GM19328 (cell line): ENCODE data around the gene DUSP5.
"Not testable (repeated sequence)": the region's sequence is repeated elsewhere in the genome, so short reads cannot be mapped to it uniquely, and the experiment has no call there.

Experiments used
- ATAC-seq: cut with Tn5 transposase; IDR thresholded peaks from one replicate; pipeline ENCODE4 v1.9.1; 2021; ENCODE audit warnings: mild to moderate bottlenecking, moderate library complexity; ENCODE audit not compliant: unreplicated experiment

The DUSP5 gene, protein sequence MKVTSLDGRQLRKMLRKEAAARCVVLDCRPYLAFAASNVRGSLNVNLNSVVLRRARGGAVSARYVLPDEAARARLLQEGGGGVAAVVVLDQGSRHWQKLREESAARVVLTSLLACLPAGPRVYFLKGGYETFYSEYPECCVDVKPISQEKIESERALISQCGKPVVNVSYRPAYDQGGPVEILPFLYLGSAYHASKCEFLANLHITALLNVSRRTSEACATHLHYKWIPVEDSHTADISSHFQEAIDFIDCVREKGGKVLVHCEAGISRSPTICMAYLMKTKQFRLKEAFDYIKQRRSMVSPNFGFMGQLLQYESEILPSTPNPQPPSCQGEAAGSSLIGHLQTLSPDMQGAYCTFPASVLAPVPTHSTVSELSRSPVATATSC

GRCh38 chr10:110497438-110498086, at the start of gene DUSP5:
TSS of gene DUSP5 (plus strand) at chr10:110497907. CDS start at chr10:110498122, 215 bp downstream.
- ATAC-seq = peak; percentile 70

GRCh38 chr10:110448682-110449418, 48.9 kb upstream of the DUSP5 start:
- ATAC-seq = no peak

- ATAC-seq = no peak
Measured at GRCh38 chr10:110455446-110455845, 42.3 kb upstream of the DUSP5 start.

DNA sequence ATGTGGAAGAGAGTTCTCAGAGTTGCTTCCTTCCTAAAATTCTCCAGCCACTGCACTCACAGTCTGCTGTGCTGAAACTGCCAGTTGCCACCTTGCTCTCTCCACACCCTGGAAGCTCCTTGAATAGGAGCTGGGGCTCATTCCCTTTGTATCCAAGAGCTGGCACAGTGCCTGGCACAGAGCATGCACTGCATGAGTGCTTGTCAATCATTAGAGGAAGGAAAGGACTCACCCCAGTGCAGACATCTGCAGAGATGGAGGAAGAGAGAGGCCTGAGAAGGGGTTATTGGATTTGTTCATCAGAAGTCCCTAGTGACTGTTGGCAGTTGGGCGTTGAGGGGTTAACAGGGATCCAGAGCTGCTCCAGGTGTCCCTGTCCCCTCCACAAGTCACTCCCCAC, 41.7 kb upstream of the DUSP5 start:
- ATAC-seq = no peak

- no peak for ATAC-seq
Measured at GRCh38 chr10:110456523-110457091, 41.1 kb upstream of the DUSP5 start.

GRCh38 chr10:110457851-110458250, 39.9 kb upstream of the DUSP5 start:
- ATAC-seq = no peak

DNA sequence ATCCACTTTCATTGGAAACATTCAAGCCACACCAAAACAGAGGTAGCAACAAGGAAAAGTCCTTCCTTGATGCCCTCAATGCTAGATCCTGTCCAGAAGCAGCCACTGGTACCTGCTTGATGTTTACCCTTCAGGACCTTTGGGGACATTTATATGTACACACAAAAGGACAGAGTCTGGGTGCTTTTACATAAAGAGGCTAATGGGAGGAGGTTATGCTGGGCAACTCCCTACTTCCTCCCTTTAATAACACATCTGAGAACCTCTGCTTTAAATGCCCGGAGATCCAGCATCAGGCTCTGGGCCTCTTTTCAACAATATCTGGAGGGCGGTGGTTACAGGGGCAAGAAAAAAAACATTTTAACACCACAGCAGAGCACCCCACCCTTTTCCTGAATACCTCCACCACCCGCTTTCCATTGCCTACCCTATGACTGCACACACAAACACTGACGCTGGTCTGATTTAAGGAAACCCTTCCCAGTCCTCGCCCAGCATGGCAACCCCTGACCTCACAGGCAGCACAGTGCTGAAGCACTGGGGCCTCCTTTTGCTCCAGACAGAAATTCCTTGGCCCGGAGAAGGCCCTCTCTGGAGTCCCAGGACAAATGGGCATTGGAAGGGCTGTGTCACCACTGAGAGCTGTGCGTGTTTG, 39.3 kb upstream of the DUSP5 start:
- ATAC-seq = no peak

DNA sequence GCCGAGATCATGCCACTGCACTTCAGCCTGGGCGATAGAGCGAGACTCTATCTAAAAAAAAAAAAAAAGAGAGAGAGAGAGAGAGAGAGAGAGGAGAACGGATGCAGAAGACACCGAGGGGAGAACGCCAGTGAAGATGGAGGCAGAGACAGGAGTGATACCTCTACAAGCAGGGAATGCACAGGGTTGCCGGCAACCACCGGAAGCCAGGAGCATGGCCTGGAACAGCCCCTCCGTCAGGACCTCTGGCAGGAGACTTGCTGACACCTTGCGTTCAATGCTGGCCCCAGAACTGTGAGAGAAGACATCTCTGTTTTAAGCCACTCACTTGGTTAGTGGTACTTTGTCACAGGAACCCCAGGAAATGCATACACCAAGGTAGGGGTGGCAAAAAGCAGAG, 38.1 kb upstream of the DUSP5 start:
- no peak for ATAC-seq

DNA sequence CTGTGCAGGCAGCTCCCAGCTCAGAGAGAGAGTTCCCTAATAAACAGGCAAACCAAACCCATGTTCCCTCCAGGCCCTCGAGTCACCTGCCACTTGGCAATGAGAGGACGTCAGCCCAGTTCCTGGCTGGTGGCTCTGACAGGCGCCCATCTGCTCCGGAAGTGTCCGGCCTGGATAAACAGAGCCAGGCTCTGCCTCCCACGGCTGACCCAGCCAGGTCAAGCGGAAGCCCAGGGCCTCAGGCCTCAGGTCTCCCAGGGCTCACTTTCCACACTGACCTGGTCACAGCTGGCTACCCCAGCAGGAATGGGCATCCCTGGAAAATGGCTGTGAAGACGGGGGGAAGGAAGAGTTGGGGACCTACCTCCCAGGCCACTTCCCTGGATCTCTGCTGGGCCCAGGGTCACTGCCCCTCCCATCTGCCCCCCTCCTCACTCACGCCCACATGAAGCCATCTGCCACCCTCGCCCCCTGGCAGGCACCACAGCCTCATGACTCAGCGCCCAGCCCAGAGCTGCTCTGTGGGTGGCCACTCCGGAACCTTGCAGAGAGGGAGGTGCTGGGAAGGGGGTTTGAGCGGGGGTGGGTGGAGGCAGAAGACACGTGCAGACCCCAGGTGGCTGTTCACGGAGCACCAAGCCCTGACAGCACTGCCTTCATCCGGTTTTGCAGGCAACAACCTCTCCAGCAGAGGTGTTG, 37.4 kb upstream of the DUSP5 start:
- ATAC-seq = no peak

DNA sequence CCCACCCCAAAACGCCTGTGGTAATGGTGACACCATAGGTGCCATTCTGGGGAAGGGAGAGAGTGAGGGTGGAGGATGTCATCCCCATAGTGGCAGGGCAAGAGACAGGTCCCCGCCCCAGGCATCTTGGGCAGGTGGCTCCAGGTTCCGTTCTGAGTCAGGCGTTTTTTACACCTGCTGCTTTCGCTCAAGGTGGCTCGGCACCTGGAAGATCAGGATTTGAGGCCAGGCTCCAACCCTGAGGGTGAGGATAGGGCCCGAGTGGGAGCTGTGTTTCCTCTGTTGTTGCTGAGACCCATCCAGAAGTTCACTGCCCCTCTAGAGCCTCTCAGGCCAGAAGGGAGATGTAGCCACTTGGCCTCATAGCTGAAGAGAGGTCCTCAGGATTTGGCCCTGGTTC, 36.6 kb upstream of the DUSP5 start:
- no peak for ATAC-seq

- no peak for ATAC-seq
Measured at GRCh38 chr10:110461530-110461929, 36.2 kb upstream of the DUSP5 start.

GRCh38 chr10:110462166-110463095, 35.3 kb upstream of the DUSP5 start:
- ATAC-seq = no peak

DNA sequence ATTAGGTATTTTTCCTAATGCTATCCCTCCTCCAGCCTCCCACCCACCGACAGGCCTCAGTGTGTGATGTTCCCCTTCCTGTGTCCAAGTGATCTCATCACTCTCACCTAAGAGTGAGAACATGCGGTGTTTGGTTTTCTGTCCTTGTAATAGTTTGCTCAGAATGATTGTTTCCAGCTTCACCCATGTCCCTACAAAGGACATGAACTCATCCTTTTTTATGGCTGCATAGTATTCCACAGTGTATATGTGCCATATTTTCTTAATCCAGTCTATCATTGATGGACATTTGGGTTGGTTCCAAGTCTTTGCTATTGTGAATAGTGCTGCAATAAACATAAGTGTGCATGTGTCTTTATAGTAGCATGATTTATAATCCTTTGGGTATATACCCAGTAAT, 29.4 kb upstream of the DUSP5 start:
- ATAC-seq = not testable (repeated sequence)

DNA sequence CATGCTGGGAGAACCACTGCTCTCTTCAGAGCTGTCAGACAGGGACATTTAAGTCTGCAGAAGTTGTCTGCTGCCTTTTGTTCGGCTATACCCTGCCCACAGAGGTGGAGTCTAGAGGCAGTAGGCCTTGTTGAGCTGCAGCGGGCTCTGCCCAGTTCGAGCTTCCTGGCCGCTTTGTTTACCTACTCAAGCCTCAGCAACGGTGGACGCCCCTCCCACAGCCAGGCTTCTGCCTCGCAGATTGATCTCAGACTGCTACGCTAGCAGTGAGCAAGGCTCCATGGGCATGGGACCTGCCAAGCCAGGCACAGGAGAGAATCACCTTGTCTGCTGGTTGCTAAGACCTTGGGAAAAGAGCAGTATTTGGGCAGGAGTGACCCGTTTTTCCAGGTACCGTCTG, 27.2 kb upstream of the DUSP5 start:
- not testable (repeated sequence) for ATAC-seq

DNA sequence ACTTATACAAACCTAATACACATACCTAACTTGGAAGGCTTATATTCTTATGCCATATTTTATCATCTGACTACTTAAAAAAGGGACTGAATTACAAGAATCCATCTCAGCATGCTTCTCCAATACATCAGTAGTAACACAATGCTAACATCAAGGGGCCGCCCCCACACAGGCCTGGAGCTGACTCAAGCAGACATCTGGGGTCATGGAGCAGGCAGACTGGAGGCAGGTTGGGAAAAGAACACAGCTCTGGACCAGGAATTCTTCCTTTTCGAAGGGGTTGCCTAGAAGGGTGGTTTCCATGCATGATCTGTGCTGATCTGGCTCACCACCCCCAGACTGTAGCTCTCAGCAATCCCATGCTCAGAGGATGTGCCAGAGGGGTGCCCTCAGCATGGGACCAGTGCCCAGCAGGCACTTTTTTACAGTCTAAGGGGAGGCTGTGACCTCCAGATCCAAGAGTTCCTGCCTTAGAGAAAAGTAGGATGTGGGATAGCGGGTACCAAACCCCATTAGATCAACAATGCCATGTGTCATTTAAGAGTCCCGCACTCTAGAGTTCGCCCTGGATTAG, 26.1 kb upstream of the DUSP5 start:
- no peak for ATAC-seq

DNA sequence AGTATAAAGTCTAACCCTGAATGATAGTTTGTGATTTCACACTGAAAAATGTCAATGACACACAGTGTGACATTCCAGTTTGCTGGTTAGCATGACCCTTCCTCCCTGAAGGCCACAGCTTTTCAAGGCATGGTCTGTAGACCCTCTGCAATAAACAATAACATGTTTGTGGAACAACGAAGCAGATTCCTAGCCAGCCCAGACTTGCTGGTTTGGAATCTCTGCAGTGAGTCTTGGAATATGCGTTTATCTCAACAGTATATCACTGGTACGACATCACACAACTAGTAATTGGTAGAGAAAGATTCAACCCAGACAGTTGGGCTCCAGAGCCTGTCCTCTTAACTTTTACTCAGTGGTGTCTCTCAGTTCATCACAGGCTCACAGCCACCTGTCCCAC, 23.7 kb upstream of the DUSP5 start:
- no peak for ATAC-seq

- no peak for ATAC-seq
Measured at GRCh38 chr10:110474826-110475225, 22.9 kb upstream of the DUSP5 start.

DNA sequence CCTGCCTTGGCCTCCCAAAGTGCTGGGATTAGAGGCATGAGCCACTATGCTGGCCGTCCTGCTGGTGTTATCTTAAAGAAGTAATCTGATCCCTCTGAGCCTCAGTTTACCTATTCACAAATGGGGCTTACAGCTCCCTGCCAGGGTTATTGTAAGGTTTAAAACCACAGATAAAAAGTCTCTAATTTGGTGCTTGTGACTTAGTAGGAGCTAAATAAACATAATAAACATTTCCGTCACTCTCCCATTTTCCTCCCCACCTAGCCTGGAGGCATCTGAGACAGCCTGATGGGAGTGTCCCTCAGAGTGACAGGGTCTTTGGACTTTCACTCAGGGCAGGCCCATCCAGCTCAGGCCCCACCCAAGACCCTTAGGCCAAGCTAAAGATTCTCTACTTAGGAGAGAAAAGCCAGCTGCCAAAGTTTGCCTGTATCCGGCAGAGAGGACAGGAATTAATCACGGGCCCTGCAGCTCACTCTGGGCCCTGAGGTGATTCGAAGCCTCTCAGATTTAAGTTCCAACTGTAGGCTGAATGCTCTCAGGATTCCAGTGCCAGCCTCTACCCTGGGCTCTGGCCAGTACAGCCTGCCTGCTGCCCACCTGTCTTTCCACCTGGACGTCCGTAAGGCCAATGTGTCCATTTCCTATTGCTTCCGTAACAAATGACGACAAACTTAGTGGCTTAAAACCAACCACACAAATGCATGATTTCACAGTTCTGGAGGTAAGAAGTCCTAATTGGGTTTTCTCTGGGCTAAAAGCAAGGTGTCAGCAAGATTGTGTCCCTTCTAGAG, 21.8 kb upstream of the DUSP5 start:
- no peak for ATAC-seq
